Measurements from ENCODE around the gene CEND1. TPM values are rescaled to one million over a fixed set of nuclear protein-coding genes. Genes with fewer than 3 reads are reported as not detected.

The CEND1 gene
- total RNA-seq, 1 experiment from 2014 or later, result 0.81 TPM

GRCh38 chr11:788009-788640 lies 1.8 kb downstream of the CEND1 start:
- no peak overlapping the region for H2AFZ ChIP-seq (ENCODE audit: low read length)
- H3K18ac ChIP-seq (ENCODE audit: insufficient read length, low read depth, low read length), result no peak overlapping the region
- no peaks in the 10 kb centered on the region for H3K9me3 ChIP-seq (ENCODE audit: control insufficient read depth, low read depth, low read length)
- no peak overlapping the region for H2BK20ac ChIP-seq (ENCODE audit: low read depth, low read length, poor library complexity, severe bottlenecking)
- H3K14ac ChIP-seq (ENCODE audit: insufficient read depth, low read length), result no peak overlapping the region
- H3K23ac ChIP-seq (ENCODE audit: insufficient read length, low read depth, low read length), result no peak overlapping the region
- TF ChIP-seq, protein P1, sequence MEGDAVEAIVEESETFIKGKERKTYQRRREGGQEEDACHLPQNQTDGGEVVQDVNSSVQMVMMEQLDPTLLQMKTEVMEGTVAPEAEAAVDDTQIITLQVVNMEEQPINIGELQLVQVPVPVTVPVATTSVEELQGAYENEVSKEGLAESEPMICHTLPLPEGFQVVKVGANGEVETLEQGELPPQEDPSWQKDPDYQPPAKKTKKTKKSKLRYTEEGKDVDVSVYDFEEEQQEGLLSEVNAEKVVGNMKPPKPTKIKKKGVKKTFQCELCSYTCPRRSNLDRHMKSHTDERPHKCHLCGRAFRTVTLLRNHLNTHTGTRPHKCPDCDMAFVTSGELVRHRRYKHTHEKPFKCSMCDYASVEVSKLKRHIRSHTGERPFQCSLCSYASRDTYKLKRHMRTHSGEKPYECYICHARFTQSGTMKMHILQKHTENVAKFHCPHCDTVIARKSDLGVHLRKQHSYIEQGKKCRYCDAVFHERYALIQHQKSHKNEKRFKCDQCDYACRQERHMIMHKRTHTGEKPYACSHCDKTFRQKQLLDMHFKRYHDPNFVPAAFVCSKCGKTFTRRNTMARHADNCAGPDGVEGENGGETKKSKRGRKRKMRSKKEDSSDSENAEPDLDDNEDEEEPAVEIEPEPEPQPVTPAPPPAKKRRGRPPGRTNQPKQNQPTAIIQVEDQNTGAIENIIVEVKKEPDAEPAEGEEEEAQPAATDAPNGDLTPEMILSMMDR (conservative IDR thresholded peaks at IDR 0.05), result no peak
- H3K79me1 ChIP-seq (ENCODE audit: insufficient read depth, low read depth, low read length, poor library complexity, severe bottlenecking), result no peaks in the 10 kb centered on the region
- no peak overlapping the region for H3K27ac ChIP-seq (ENCODE audit: insufficient read length, low read depth, low read length)
- peaks cover 2% of the 10 kb centered on the region; the same call in 1 of the 2 replicates for H3K4me1 ChIP-seq (ENCODE audit: insufficient read depth, low read length)
- no peak overlapping the region for H4K5ac ChIP-seq (ENCODE audit: insufficient read length, low read depth, low read length)
- Mint-ChIP-seq H3K27me3 (ENCODE audit: low read depth) (peaks cover 10% of the 10 kb centered on the region), H3K36me3 (ENCODE audit: insufficient read depth in 1 of 3, low read depth in 3 of 3) (peaks cover 3 to 14% (median 4%) of the 10 kb centered on the region in 3 experiments; a peak in 5 of 7 replicates), H3K4me3 (peak overlapping the region in 1 of 2 experiments; percentile 25; a peak in 1 of 5 replicates), H3K4me1 (peaks cover 14 to 35% of the 10 kb centered on the region in 2 experiments), H3K27ac (no peak overlapping the region), H3K9me3 (no peaks in the 10 kb centered on the region)
- no peak overlapping the region for H2BK12ac ChIP-seq (ENCODE audit: insufficient read length, low read depth, low read length)
- no peaks in the 10 kb centered on the region for H3K27me3 ChIP-seq (ENCODE audit: insufficient read depth, low read length)
- H4K8ac ChIP-seq (replicated peaks; ENCODE audit: insufficient read length, low read depth, low read length), result no peak overlapping the region
- H3K79me2 ChIP-seq (ENCODE audit: insufficient read depth, low read length), result no peaks in the 10 kb centered on the region
- H3K9ac ChIP-seq (ENCODE audit: extremely low read depth, insufficient read length, low read length), result no peak overlapping the region
- H2AK5ac ChIP-seq (ENCODE audit: insufficient read length, low read length), result no peak overlapping the region
- no peak overlapping the region for H3T11ph ChIP-seq (ENCODE audit: low read length)
- no peak overlapping the region for H2BK15ac ChIP-seq (ENCODE audit: low read depth, low read length)
- no peaks in the 10 kb centered on the region for H4K20me1 ChIP-seq (ENCODE audit: control insufficient read depth, insufficient read depth, insufficient read length)
- DNase-seq, result no peak
- no peak overlapping the region for H3K56ac ChIP-seq (ENCODE audit: insufficient read length, low read depth, low read length)
- H4K91ac ChIP-seq (ENCODE audit: insufficient read length, low read depth, low read length), result no peak overlapping the region
- no peak overlapping the region for H2BK5ac ChIP-seq (ENCODE audit: insufficient read length, low read length)
- no peak overlapping the region for H2BK120ac ChIP-seq (ENCODE audit: low read depth, low read length, poor library complexity, severe bottlenecking)
- no peak overlapping the region for H3K4me2 ChIP-seq (ENCODE audit: insufficient read depth, insufficient read length, low read length)
- no CpG with 5 or more reads among the region's 28 CpGs for WGBS (ENCODE audit: extremely low coverage, insufficient read length, low lambda C conversion rate)
- no peak overlapping the region for H3K4ac ChIP-seq (ENCODE audit: low read depth, low read length)
- H3K23me2 ChIP-seq (ENCODE audit: insufficient read length, low read depth, low read length, poor library complexity, severe bottlenecking), result peaks cover 4% of the 10 kb centered on the region

Measured in H9 (cell line).